ENCODE data around the gene NAA15.

The NAA15 gene

GRCh38 chr4:139329665-139330200 lies 28.4 kb downstream of the NAA15 start:
- no peak overlapping the region for H3K4me2 ChIP-seq (ENCODE audit: low read depth, low read length, poor library complexity, severe bottlenecking)
- H2AFZ ChIP-seq (ENCODE audit: low read length), result no peak overlapping the region
- no peaks in the 10 kb centered on the region for H3K27me3 ChIP-seq (ENCODE audit: insufficient read depth, low read length, poor library complexity, severe bottlenecking)
- TF ChIP-seq CTCF (conservative IDR thresholded peaks at IDR 0.05; ENCODE audit: low read length), result no peak
- no peak for TF ChIP-seq EZH2phosphoT487 (IDR thresholded peaks at IDR 0.05; ENCODE audit: borderline replicate concordance)
- H3K4me3 ChIP-seq (ENCODE audit: low read length, poor library complexity, severe bottlenecking), result no peak overlapping the region
- no peaks in the 10 kb centered on the region for H3K9me2 ChIP-seq (replicated peaks; ENCODE audit: low read depth, low read length)
- no peaks in the 10 kb centered on the region for H3K9me3 ChIP-seq (ENCODE audit: insufficient read depth, low read depth, low read length)
- H3K36me3 ChIP-seq (ENCODE audit: insufficient read depth, low read length), result peaks cover 40% of the 10 kb centered on the region
- H3K4me1 ChIP-seq (ENCODE audit: insufficient read depth, low read length, poor library complexity, severe bottlenecking), result no peaks in the 10 kb centered on the region
- H3K79me2 ChIP-seq (ENCODE audit: insufficient read depth, low read length), result peaks cover 100% of the 10 kb centered on the region
- peaks cover 66% of the 10 kb centered on the region for H4K20me1 ChIP-seq (ENCODE audit: insufficient read depth, low read length, poor library complexity, severe bottlenecking)
- H3F3A ChIP-seq (ENCODE audit: low read depth), result no peaks in the 10 kb centered on the region
- no peak overlapping the region for H3K9ac ChIP-seq (ENCODE audit: low read depth, low read length, poor library complexity, severe bottlenecking)

- H3F3A ChIP-seq (ENCODE audit: low read depth), result no peaks in the 10 kb centered on the region
- H4K20me1 ChIP-seq (ENCODE audit: insufficient read depth, low read length, poor library complexity, severe bottlenecking), result peaks cover 61% of the 10 kb centered on the region
- H3K4me1 ChIP-seq (ENCODE audit: insufficient read depth, low read length, poor library complexity, severe bottlenecking), result no peaks in the 10 kb centered on the region
- H3K36me3 ChIP-seq (ENCODE audit: insufficient read depth, low read length), result peaks cover 44% of the 10 kb centered on the region
- no peak overlapping the region for H3K4me3 ChIP-seq (ENCODE audit: low read length, poor library complexity, severe bottlenecking)
- no peaks in the 10 kb centered on the region for H3K27me3 ChIP-seq (ENCODE audit: insufficient read depth, low read length, poor library complexity, severe bottlenecking)
- H3K9ac ChIP-seq (ENCODE audit: low read depth, low read length, poor library complexity, severe bottlenecking), result no peak overlapping the region
- H3K4me2 ChIP-seq (ENCODE audit: low read depth, low read length, poor library complexity, severe bottlenecking), result no peak overlapping the region
- H3K9me3 ChIP-seq (ENCODE audit: insufficient read depth, low read depth, low read length), result no peaks in the 10 kb centered on the region
- peaks cover 98% of the 10 kb centered on the region for H3K79me2 ChIP-seq (ENCODE audit: insufficient read depth, low read length)
- no peak for TF ChIP-seq CTCF (conservative IDR thresholded peaks at IDR 0.05; ENCODE audit: low read length)
- no peak for TF ChIP-seq EZH2phosphoT487 (IDR thresholded peaks at IDR 0.05; ENCODE audit: borderline replicate concordance)
- H2AFZ ChIP-seq (ENCODE audit: low read length), result no peak overlapping the region
- H3K9me2 ChIP-seq (replicated peaks; ENCODE audit: low read depth, low read length), result no peaks in the 10 kb centered on the region
Observed at GRCh38 chr4:139330283-139330682, 29.0 kb downstream of the NAA15 start.

- H2AFZ ChIP-seq (ENCODE audit: low read length), result no peak overlapping the region
- H3K9me2 ChIP-seq (replicated peaks; ENCODE audit: low read depth, low read length), result no peaks in the 10 kb centered on the region
- no peaks in the 10 kb centered on the region for H3F3A ChIP-seq (ENCODE audit: low read depth)
- no peaks in the 10 kb centered on the region for H3K9me3 ChIP-seq (ENCODE audit: insufficient read depth, low read depth, low read length)
- H3K9ac ChIP-seq (ENCODE audit: low read depth, low read length, poor library complexity, severe bottlenecking), result no peak overlapping the region
- H3K79me2 ChIP-seq (ENCODE audit: insufficient read depth, low read length), result peaks cover 97% of the 10 kb centered on the region
- TF ChIP-seq CTCF (conservative IDR thresholded peaks at IDR 0.05; ENCODE audit: low read length), result no peak
- H3K36me3 ChIP-seq (ENCODE audit: insufficient read depth, low read length), result peaks cover 52% of the 10 kb centered on the region
- H3K27me3 ChIP-seq (ENCODE audit: insufficient read depth, low read length, poor library complexity, severe bottlenecking), result no peaks in the 10 kb centered on the region
- no peaks in the 10 kb centered on the region for H3K4me1 ChIP-seq (ENCODE audit: insufficient read depth, low read length, poor library complexity, severe bottlenecking)
- H4K20me1 ChIP-seq (ENCODE audit: insufficient read depth, low read length, poor library complexity, severe bottlenecking), result peaks cover 52% of the 10 kb centered on the region
- no peak overlapping the region for H3K4me3 ChIP-seq (ENCODE audit: low read length, poor library complexity, severe bottlenecking)
- H3K4me2 ChIP-seq (ENCODE audit: low read depth, low read length, poor library complexity, severe bottlenecking), result no peak overlapping the region
Observed at GRCh38 chr4:139331185-139331584, 29.9 kb downstream of the NAA15 start.

Data from Loucy (cell line).